ENCODE measurements around the gene CHCHD6.

Gene CHCHD6

GRCh38 chr3:126926684-126927400 is 222.8 kb downstream of the CHCHD6 start:
- DNase-seq = no peak

DNA sequence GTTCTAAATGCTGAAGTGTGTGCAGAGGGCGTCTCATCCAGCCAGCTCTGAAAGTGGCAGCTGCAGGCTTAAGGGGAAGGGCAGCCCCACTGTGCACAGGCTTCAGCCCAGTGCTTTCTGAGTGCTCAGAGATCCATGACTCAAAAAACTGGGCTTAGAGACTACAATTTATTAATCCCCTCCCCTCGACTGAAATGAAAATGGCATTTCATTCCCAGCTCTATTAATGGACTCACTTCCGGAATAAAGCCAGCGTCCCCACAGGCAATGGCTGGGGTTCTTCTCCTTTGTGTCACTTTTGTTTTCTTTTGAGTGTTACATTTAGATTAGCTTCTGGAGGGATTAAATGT is 223.3 kb downstream of the CHCHD6 start:
- no peak for DNase-seq

- no peak for DNase-seq
Measured at GRCh38 chr3:126927846-126928245, 223.8 kb downstream of the CHCHD6 start.

GRCh38 chr3:126928921-126929474 is 225.0 kb downstream of the CHCHD6 start:
- DNase-seq = no peak

GRCh38 chr3:126930936-126931600 is 227.0 kb downstream of the CHCHD6 start:
- no peak for DNase-seq

DNA sequence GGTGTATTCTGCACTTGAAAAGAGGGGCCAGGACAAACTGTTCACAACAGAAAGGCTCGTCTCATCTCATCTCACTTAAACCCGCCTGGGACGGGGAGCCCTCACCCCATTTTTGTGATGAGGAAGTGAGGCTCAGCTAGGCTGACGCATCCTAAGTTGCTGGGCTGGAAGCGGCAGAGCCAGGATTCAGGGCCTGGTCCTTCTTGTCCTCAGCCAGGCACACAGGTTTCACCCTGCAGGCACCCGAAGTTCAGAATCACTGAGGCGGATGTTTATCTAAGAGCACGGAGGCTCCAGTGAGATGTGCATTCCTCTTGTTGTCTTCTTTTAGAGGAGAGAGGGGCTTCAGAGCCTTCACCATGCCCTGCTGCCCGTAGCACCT is 227.8 kb downstream of the CHCHD6 start:
- no peak for DNase-seq

DNA sequence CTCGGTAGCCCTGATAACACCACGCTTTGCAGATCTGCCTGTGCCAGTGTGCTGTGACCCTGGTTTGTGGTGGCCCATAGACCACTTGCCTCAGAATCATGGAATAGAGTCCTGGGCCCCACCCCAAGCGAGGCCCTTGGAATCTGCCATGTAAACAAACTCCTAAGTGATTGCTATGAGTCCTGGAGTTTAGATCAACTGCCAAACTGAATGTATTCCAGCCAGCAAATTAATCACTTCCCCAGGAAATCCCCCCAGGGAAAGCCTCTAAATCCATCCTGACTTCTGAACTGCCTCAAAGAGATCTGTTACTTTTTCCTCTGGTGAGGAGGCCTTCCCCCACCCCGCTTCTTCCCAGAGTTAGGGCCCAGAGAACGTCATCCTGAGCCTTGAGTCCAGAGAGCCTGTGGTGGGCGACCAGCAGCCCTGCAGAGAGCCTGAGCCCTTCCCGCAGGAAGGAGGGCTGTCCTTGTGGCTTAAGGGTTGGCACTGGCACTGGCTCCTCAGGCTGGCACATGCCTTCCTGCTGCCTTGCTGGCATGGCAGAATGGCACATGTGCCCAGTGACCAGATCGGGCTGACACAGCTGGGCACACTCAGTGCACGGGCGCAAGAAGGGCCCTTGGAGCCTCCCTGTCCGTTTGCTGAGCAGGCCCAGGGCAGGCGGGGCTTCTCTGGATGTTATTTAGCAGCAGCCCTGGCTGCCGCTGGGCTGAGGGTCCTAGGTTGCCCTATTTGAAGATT is 228.3 kb downstream of the CHCHD6 start:
- no peak for DNase-seq

GRCh38 chr3:126934031-126934531 is 230.0 kb downstream of the CHCHD6 start:
- DNase-seq = no peak

DNA sequence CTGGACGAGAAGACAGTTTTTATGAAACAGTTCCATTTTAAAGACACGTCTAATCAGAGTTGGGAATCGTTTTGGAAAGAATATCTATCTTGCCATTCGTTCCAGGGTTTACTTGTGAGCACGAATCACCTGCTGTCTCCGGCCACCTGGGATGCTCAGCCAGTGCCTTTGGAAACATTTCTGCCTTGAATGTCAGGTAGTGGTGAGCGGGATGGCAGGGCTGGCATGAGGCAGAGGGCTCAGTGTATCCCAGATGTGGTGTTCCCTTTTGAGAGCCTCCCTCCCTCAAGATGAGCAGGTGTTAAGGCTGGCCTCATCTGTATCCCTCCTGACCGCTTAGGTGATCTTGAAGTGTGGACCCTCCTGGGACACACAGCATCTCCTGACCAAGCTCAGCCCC is 231.0 kb downstream of the CHCHD6 start:
- no peak for DNase-seq

DNA sequence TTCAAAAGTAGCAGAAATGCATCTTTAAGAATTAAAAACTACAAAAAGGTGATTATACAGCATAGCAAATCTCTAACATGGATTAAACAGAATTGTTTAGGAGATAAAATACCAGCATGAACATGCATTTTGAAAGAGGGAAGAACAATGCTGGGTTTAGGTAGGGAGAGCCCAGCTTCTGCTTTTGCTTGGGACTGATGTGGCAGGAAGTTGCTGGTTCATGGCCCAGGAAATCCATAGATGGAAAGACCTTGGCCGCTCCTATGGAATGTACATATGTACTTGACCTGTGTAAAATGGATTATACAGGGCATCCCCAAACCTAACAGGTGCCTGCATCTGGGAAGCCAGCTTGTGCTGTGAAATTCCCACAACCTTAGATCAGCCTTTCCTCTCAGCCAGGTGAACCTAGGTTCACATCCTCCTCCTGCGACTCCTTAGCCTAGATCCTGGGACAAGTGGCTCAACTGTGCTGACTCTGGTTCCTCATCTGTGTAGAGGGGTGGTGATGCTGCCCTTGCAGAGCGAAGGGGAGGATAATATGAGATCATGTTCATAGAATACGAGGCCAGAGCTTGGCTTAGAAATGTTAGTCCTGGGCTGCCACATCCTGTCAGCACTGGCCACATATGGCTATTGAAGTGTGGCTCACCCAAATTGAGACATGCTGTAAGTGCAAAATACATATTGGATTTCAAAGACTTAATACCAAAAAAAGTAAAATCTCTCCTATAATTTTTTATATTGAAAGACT is 231.9 kb downstream of the CHCHD6 start:
- no peak for DNase-seq

- no peak for DNase-seq
Measured at GRCh38 chr3:126936853-126937425, 232.9 kb downstream of the CHCHD6 start.

GRCh38 chr3:126937533-126937932 is 233.5 kb downstream of the CHCHD6 start:
- no peak for DNase-seq

DNA sequence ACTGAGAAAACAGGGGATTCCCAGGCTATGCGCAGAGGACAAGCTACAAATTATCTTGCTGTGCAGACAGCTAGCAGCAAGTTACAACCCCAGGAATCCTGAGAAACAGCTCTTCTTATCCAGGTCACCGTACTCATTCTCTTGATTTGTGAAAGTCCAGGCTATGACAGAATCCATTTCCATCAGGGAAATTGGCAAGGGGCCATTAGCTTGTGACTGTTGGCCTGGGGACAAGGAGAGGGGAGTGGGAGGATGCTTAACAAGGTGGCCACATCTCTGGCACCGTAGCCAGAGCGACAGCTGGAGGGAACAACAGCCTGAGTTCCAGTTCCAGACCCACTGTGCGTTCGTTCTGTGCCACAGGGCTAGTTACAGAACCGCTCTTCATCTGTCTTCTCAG is 233.9 kb downstream of the CHCHD6 start:
- DNase-seq = no peak

- no peak for DNase-seq
Measured at GRCh38 chr3:126938520-126939337, 234.7 kb downstream of the CHCHD6 start.

- no peak for DNase-seq
Measured at GRCh38 chr3:126939338-126939718, 235.3 kb downstream of the CHCHD6 start.

GRCh38 chr3:126939733-126940132 is 235.7 kb downstream of the CHCHD6 start:
- DNase-seq = no peak

DNA sequence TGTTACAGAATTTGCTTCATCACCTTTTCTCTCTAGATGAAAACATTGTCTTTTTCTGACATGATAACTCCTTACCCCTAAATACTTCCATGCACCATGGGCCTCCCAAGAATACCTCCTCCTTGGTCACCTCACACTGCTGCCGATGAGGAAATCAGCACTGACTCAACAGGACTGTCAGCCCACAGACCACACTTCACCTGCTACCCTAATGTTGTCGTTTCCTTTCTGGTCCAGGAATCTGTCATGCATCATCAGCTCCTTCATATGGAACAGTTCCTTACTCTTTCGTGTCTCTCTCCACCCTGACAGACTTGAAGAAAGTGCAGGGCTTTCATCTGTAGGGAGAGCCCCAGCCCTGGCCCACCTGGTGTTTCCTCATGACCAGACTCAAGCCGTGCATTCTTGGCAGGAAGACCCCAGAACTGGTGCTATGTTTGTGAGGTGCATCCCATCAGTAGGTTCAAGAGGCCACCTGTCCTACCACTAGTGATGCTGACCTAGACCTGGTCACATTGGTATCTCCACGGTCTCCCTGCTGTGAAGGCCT is 237.8 kb downstream of the CHCHD6 start:
- DNase-seq = no peak

- no peak for DNase-seq
Measured at GRCh38 chr3:126944089-126944965, 240.3 kb downstream of the CHCHD6 start.

DNA sequence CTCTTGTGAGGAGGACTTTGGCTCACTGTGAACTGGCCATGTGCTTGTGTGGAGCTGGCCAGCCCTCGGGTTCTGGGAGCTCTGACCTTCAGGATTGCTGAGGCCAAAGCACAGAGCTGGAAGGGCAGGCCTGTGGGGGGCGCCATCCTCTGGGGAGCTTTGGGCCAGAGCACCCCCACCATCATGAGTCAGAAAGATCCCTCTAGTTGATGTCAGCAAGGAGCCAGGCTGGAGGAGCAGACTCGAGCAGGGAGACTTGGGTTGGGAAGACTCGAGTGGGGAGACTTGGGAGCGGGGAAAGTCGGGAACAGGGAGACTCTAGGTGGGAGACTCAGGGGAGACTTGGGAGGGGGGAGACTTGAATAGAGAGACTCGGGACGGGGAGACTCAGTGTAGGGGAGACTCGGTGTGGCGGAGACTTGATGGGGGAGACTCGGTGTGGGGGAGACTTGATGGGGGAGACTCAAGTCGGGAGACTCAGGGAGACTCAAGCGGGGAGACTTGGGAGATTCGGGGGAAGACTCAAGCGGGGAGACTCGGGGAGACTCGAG is 241.2 kb downstream of the CHCHD6 start:
- no peak for DNase-seq

DNA sequence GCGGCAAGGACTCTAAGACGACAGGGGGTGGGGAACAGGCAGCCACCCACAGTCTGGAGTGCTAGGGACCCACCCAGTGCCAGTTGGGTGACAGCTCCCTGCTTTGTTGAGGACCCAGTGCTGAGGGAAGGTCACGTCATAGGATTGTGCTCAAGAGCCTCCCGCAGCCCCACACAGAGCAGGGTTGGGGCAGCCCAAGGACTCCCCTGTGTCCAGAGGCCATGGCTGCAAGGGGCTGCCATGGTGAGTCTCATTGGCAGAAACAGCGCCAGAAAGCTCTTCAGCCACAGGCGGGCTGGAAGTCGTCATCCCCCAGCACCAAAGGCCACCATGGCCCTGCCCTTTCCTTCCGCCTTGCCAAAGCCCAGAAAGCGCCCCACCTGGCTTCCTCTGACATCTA is 241.9 kb downstream of the CHCHD6 start:
- no peak for DNase-seq
